Effector CD8-positive, alpha-beta T cell (primary cell): ENCODE measurements around the gene SEC23IP.

Source experiments
- DNase-seq: peaks from one replicate; lab custom pipeline; 2025; lab: John Stamatoyannopoulos, UW

The SEC23IP gene

GRCh38 chr10:119940487-119940886, 48.0 kb downstream of the SEC23IP start:
- DNase-seq = no peak

- no peak for DNase-seq
Observed at GRCh38 chr10:119942973-119943372, 50.4 kb downstream of the SEC23IP start.

- no peak for DNase-seq
Observed at GRCh38 chr10:119945805-119946204, 53.3 kb downstream of the SEC23IP start.

- DNase-seq = no peak
Observed at GRCh38 chr10:119947300-119947699, 54.8 kb downstream of the SEC23IP start.

GRCh38 chr10:119957451-119957850, 64.9 kb downstream of the SEC23IP start:
- DNase-seq = no peak

- DNase-seq = no peak
Observed at GRCh38 chr10:119962837-119963236, 70.3 kb downstream of the SEC23IP start.

- no peak for DNase-seq
Observed at GRCh38 chr10:119967066-119967465, 74.5 kb downstream of the SEC23IP start.

- DNase-seq = no peak
Observed at GRCh38 chr10:119969609-119970008, 77.1 kb downstream of the SEC23IP start.

- no peak for DNase-seq
Observed at GRCh38 chr10:119970107-119970506, 77.6 kb downstream of the SEC23IP start.

GRCh38 chr10:119970963-119971362, 78.4 kb downstream of the SEC23IP start:
- DNase-seq = no peak

- DNase-seq = no peak
Observed at GRCh38 chr10:119973281-119973680, 80.8 kb downstream of the SEC23IP start.

- DNase-seq = no peak
Observed at GRCh38 chr10:119976421-119976820, 83.9 kb downstream of the SEC23IP start.

GRCh38 chr10:119980956-119981750, 88.6 kb downstream of the SEC23IP start:
- DNase-seq = no peak

GRCh38 chr10:119981826-119982225, 89.3 kb downstream of the SEC23IP start:
- DNase-seq = no peak

GRCh38 chr10:119988333-119988732, 95.8 kb downstream of the SEC23IP start:
- DNase-seq = no peak

GRCh38 chr10:119989966-119990365, 97.4 kb downstream of the SEC23IP start:
- no peak for DNase-seq

GRCh38 chr10:119991066-119991465, 98.5 kb downstream of the SEC23IP start:
- DNase-seq = no peak

- no peak for DNase-seq
Observed at GRCh38 chr10:119991816-119992215, 99.3 kb downstream of the SEC23IP start.
